Liver (tissue), 3 donors: ENCODE results near the gene RIIAD1.

Experiments
- EGR1 ChIP-seq, 2 donors: IDR thresholded peaks; 2 replicates each; pipeline ENCODE4 v1.6.1; 2016 to 2018; ENCODE audit warnings: antibody characterized with exemption in 2 of 2, low read depth in 2 of 2
- GABPA ChIP-seq, 2 donors: IDR thresholded peaks in 1 of 2; conservative IDR thresholded peaks in 1 of 2; 2 replicates each; pipeline ENCODE4 v1.6.1; 2016; ENCODE audit warnings: antibody characterized with exemption in 2 of 2, mild to moderate bottlenecking in 1 of 2, moderate library complexity in 1 of 2
- HNF4G ChIP-seq: IDR thresholded peaks from 2 replicates; pipeline ENCODE4 v1.6.1; 2016; ENCODE audit warnings: antibody characterized with exemption
- RAD21 ChIP-seq, 2 donors: IDR thresholded peaks; 2 replicates each; pipeline ENCODE4 v1.6.1; 2016; ENCODE audit warnings: antibody characterized with exemption in 2 of 2, mild to moderate bottlenecking in 2 of 2
- RXRA ChIP-seq, 2 donors: IDR thresholded peaks; 2 replicates each; pipeline ENCODE4 v1.6.1; 2017 to 2018; ENCODE audit warnings: antibody characterized with exemption in 2 of 2, mild to moderate bottlenecking in 1 of 2
- SP1 ChIP-seq: IDR thresholded peaks from 2 replicates; pipeline ENCODE4 v1.6.1; 2018; ENCODE audit warnings: antibody characterized with exemption, mild to moderate bottlenecking
- TAF1 ChIP-seq: conservative IDR thresholded peaks from 2 replicates; pipeline ENCODE4 v1.6.1; 2016; ENCODE audit warnings: antibody characterized with exemption, mild to moderate bottlenecking
- YY1 ChIP-seq: IDR thresholded peaks from 2 replicates; pipeline ENCODE4 v1.6.1; 2016; ENCODE audit warnings: antibody characterized with exemption, mild to moderate bottlenecking
- TF ChIP-seq, protein P1 (sequence below): fragments of 150-350 bp; IDR thresholded peaks from 2 replicates; pipeline ENCODE4 v1.5.1; 2017; ENCODE audit warnings: improper control_type of control experiment, low read depth, low read length; ENCODE audit not compliant: missing input control
- TF ChIP-seq, protein P2 (sequence below): IDR thresholded peaks from 2 replicates; pipeline ENCODE4 v1.6.1; 2016; ENCODE audit warnings: antibody characterized with exemption, mild to moderate bottlenecking
- TF ChIP-seq, protein P3 (sequence below): IDR thresholded peaks from 2 replicates; pipeline ENCODE4 v1.6.1; 2016; ENCODE audit warnings: antibody characterized with exemption
- TF ChIP-seq, protein P4 (sequence below): IDR thresholded peaks from 2 replicates; pipeline ENCODE4 v1.6.1; 2016; ENCODE audit warnings: antibody characterized with exemption
- donor health status: healthy.
- donor health status: healthy.

DNA sequence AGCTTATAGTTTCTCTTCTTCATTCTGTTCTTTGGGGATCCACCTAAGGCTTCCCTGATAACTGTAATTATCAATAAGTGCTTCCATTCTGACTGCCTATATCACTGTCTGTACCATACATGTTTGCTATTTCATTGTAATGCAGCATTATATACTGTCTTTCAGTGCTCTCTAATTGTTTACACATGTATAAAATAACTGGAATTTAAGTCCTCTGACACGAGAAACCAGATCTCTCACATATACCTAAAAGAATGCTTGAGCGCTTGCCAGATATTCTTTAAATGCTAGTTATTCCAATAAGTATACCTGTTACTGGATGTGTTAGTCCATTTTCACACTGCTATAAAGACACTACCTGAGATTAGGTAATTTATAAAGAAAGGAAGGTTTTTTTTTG lies 39.4 kb upstream of the RIIAD1 start:
- TF ChIP-seq, protein P1, sequence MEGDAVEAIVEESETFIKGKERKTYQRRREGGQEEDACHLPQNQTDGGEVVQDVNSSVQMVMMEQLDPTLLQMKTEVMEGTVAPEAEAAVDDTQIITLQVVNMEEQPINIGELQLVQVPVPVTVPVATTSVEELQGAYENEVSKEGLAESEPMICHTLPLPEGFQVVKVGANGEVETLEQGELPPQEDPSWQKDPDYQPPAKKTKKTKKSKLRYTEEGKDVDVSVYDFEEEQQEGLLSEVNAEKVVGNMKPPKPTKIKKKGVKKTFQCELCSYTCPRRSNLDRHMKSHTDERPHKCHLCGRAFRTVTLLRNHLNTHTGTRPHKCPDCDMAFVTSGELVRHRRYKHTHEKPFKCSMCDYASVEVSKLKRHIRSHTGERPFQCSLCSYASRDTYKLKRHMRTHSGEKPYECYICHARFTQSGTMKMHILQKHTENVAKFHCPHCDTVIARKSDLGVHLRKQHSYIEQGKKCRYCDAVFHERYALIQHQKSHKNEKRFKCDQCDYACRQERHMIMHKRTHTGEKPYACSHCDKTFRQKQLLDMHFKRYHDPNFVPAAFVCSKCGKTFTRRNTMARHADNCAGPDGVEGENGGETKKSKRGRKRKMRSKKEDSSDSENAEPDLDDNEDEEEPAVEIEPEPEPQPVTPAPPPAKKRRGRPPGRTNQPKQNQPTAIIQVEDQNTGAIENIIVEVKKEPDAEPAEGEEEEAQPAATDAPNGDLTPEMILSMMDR, result no peak
- TF ChIP-seq, protein P2, sequence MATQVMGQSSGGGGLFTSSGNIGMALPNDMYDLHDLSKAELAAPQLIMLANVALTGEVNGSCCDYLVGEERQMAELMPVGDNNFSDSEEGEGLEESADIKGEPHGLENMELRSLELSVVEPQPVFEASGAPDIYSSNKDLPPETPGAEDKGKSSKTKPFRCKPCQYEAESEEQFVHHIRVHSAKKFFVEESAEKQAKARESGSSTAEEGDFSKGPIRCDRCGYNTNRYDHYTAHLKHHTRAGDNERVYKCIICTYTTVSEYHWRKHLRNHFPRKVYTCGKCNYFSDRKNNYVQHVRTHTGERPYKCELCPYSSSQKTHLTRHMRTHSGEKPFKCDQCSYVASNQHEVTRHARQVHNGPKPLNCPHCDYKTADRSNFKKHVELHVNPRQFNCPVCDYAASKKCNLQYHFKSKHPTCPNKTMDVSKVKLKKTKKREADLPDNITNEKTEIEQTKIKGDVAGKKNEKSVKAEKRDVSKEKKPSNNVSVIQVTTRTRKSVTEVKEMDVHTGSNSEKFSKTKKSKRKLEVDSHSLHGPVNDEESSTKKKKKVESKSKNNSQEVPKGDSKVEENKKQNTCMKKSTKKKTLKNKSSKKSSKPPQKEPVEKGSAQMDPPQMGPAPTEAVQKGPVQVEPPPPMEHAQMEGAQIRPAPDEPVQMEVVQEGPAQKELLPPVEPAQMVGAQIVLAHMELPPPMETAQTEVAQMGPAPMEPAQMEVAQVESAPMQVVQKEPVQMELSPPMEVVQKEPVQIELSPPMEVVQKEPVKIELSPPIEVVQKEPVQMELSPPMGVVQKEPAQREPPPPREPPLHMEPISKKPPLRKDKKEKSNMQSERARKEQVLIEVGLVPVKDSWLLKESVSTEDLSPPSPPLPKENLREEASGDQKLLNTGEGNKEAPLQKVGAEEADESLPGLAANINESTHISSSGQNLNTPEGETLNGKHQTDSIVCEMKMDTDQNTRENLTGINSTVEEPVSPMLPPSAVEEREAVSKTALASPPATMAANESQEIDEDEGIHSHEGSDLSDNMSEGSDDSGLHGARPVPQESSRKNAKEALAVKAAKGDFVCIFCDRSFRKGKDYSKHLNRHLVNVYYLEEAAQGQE, result no peak
- TF ChIP-seq TAF1 (no peak), SP1 (no peak), RAD21 (IDR thresholded peaks at IDR 0.05) (no peak), HNF4G (no peak), EGR1 (IDR thresholded peaks at IDR 0.05; ENCODE audit: low read depth in 2 of 2) (no peak), RXRA (IDR thresholded peaks at IDR 0.05) (no peak), YY1 (no peak), GABPA (IDR thresholded peaks at IDR 0.05 in 1 of 2, conservative IDR thresholded peaks at IDR 0.05 in 1 of 2) (no peak)
- TF ChIP-seq, protein P3, sequence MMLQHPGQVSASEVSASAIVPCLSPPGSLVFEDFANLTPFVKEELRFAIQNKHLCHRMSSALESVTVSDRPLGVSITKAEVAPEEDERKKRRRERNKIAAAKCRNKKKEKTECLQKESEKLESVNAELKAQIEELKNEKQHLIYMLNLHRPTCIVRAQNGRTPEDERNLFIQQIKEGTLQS, result no peak
- TF ChIP-seq, protein P4, sequence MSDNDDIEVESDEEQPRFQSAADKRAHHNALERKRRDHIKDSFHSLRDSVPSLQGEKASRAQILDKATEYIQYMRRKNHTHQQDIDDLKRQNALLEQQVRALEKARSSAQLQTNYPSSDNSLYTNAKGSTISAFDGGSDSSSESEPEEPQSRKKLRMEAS, result no peak
